ENCODE results near the gene FOSL2. TPM values are rescaled to one million over a fixed set of nuclear protein-coding genes. Genes with fewer than 3 reads are reported as not detected.

Gene FOSL2
- total and polyA plus RNA-seq, 2 experiments from 2014 or later, result 0.60 to 4.3 TPM

GRCh38 chr2:28354920-28355520, 37.6 kb upstream of the FOSL2 start (continued):
- TF ChIP-seq ZNF462 (CRISPR knock-in tag; IDR thresholded peaks at IDR 0.05), result no peak
- TF ChIP-seq NANOG (IDR thresholded peaks at IDR 0.05; ENCODE audit: borderline replicate concordance), result no peak
- TF ChIP-seq ETS1 (IDR thresholded peaks at IDR 0.05), result no peak
- TF ChIP-seq ZNF114 (CRISPR knock-in tag; IDR thresholded peaks at IDR 0.05), result no peak
- TF ChIP-seq JUNB (IDR thresholded peaks at IDR 0.05; ENCODE audit: unreplicated experiment), result no peak
- TF ChIP-seq CREB1 (CRISPR knock-in tag; IDR thresholded peaks at IDR 0.05; ENCODE audit: low read depth), result no peak

- ATAC-seq, result no peak
- no peak overlapping the region for H3K27ac ChIP-seq (ENCODE audit: low read depth)
- no peak for TF ChIP-seq ZNF462 (CRISPR knock-in tag; IDR thresholded peaks at IDR 0.05)
- no peak for TF ChIP-seq CREB1 (CRISPR knock-in tag; IDR thresholded peaks at IDR 0.05; ENCODE audit: low read depth)
- TF ChIP-seq EZH2phosphoT487 (IDR thresholded peaks at IDR 0.05; ENCODE audit: unreplicated experiment), result no peak
These were observed 37.0 kb upstream of the FOSL2 start for GRCh38 chr2:28355521-28356094.

More at GRCh38 chr2:28355521-28356094, 37.0 kb upstream of the FOSL2 start:
- no peaks in the 10 kb centered on the region for H3K4me1 ChIP-seq (ENCODE audit: insufficient read depth)
- no peak overlapping the region for H2AFZ ChIP-seq
- Mint-ChIP-seq H3K4me1 (no peaks in the 10 kb centered on the region; the same call in 2 of the 3 replicates), H3K4me3 (no peak overlapping the region), H3K27ac (no peak overlapping the region), H3K36me3 (ENCODE audit: low read depth) (no peaks in the 10 kb centered on the region), H3K9me3 (no peaks in the 10 kb centered on the region), H3K27me3 (ENCODE audit: insufficient read depth, low read depth, poor library complexity) (peaks cover 2% of the 10 kb centered on the region)
- no peaks in the 10 kb centered on the region for H3K9me2 ChIP-seq (ENCODE audit: insufficient read depth)
- no peak overlapping the region for H3K4me2 ChIP-seq
- H3K36me3 ChIP-seq (ENCODE audit: insufficient read depth), result no peaks in the 10 kb centered on the region
- no peak overlapping the region for H3K4me3 ChIP-seq
- no peaks in the 10 kb centered on the region for H3K79me2 ChIP-seq (replicated peaks; ENCODE audit: insufficient read depth)
- no peak for DNase-seq (ENCODE audit: low spot score)
- H3K27me3 ChIP-seq (ENCODE audit: insufficient read depth), result no peaks in the 10 kb centered on the region
- no peaks in the 10 kb centered on the region for H4K20me1 ChIP-seq (replicated peaks; ENCODE audit: insufficient read depth)
- H3F3A ChIP-seq (replicated peaks; ENCODE audit: low read depth), result no peaks in the 10 kb centered on the region
